Renal pelvis (tissue), 3 donors: ENCODE data around the gene MACIR. TPM values are rescaled to one million over a fixed set of nuclear protein-coding genes. Genes with fewer than 3 reads are reported as not detected.

Source experiments
- polyA plus RNA-seq, 3 donors: library from polyadenylated mRNA; unstranded; fragments of 120-200 nt; gene quantifications; one replicate each; pipeline ENCODE4 v1.2.1, GENCODE V29; 2013; ENCODE audit not compliant: insufficient read length in 3 of 3

Gene MACIR
- polyA plus RNA-seq, 3 donors: 19.9 to 22.5 (median 21.1) TPM

Other genes with a start within 250 kb of the MACIR start
- gene GIN1, start 138.6 kb upstream of the MACIR start, polyA plus RNA-seq: 10 to 100 TPM; 10.4 to 14.2 (median 12.0) TPM
- 10 to 100 TPM; 70.6 to 91.6 (median 85.6) TPM for gene PPIP5K2, start 138.5 kb upstream of the MACIR start, polyA plus RNA-seq